HepG2 (cell line): ENCODE results near the gene RGL1. TPM values are rescaled to one million over a fixed set of nuclear protein-coding genes. Genes with fewer than 3 reads are reported as not detected.

ENCODE experiments used
- CEBPB ChIP-seq: IDR thresholded peaks from 2 replicates; pipeline ENCODE4 v1.6.1; 2011; ENCODE audit warnings: low read depth, low read length, improper control_type of control experiment, borderline replicate concordance
- ELF3 ChIP-seq: IDR thresholded peaks from 2 replicates; pipeline ENCODE4 v1.6.1; 2016; ENCODE audit warnings: missing genetic modification reagents, missing compliant biosample characterization
- FOXA3 ChIP-seq: IDR thresholded peaks from 2 replicates; pipeline ENCODE4 v1.6.1; 2016; ENCODE audit warnings: missing genetic modification reagents, missing compliant biosample characterization
- FOXC1 ChIP-seq: sonication (generic); formaldehyde crosslinking; IDR thresholded peaks from 2 replicates; pipeline ENCODE4 v1.8.0; 2022; ENCODE audit warnings: mild to moderate bottlenecking, missing genetic modification reagents, borderline replicate concordance
- FOXK2 ChIP-seq: fragments of 450-650 bp; IDR thresholded peaks from 2 replicates; pipeline ENCODE4 v1.6.1; 2016
- HDAC6 ChIP-seq: fragments of 200-600 bp; sonication (generic); IDR thresholded peaks from 2 replicates; pipeline ENCODE4 v1.7.0; 2017; ENCODE audit warnings: mild to moderate bottlenecking, antibody characterized with exemption, low read length, low read depth
- HOXA5 ChIP-seq: sonication (generic); formaldehyde crosslinking; IDR thresholded peaks from 2 replicates; pipeline ENCODE4 v1.4.0; 2020; ENCODE audit warnings: missing genetic modification reagents
- IRF2 ChIP-seq: IDR thresholded peaks from 2 replicates; pipeline ENCODE4 v1.6.1; 2018; ENCODE audit warnings: missing genetic modification reagents, missing compliant biosample characterization
- KDM2A ChIP-seq: sonication (generic); formaldehyde crosslinking; IDR thresholded peaks from 2 replicates; pipeline ENCODE4 v1.4.0; 2020; ENCODE audit warnings: low read depth, missing genetic modification reagents, borderline replicate concordance
- MLXIP ChIP-seq: sonication (generic); formaldehyde crosslinking; IDR thresholded peaks from 2 replicates; pipeline ENCODE4 v1.9.0; 2021; ENCODE audit warnings: missing genetic modification reagents, borderline replicate concordance
- MXD1 ChIP-seq: sonication (generic); formaldehyde crosslinking; IDR thresholded peaks from 2 replicates; pipeline ENCODE4 v1.4.0; 2020; ENCODE audit warnings: mild to moderate bottlenecking, missing genetic modification reagents
- NFE2 ChIP-seq: sonication (generic); formaldehyde crosslinking; IDR thresholded peaks from 2 replicates; pipeline ENCODE4 v1.4.0; 2020; ENCODE audit warnings: missing genetic modification reagents
- RBM39 ChIP-seq: fragments of 200-400 bp; formaldehyde crosslinking; IDR thresholded peaks from one replicate; pipeline ENCODE4 v1.6.1; 2018; ENCODE audit warnings: antibody characterized with exemption, mild to moderate bottlenecking, low read depth, low read length; ENCODE audit not compliant: poor library complexity, severe bottlenecking
- TAF1 ChIP-seq: sonication (generic); formaldehyde crosslinking; IDR thresholded peaks from 2 replicates; pipeline ENCODE4 v1.4.0; 2020; ENCODE audit warnings: missing genetic modification reagents
- ZFY ChIP-seq: sonication (generic); formaldehyde crosslinking; IDR thresholded peaks from 2 replicates; pipeline ENCODE4 v1.4.0; 2020; ENCODE audit warnings: missing genetic modification reagents
- ZNF510 ChIP-seq: sonication (generic); formaldehyde crosslinking; IDR thresholded peaks from 2 replicates; pipeline ENCODE4 v1.4.0; 2020; ENCODE audit warnings: low read depth, mild to moderate bottlenecking, missing genetic modification reagents
- ZNF556 ChIP-seq: sonication (generic); formaldehyde crosslinking; IDR thresholded peaks from 2 replicates; pipeline ENCODE4 v1.4.0; 2020; ENCODE audit warnings: mild to moderate bottlenecking, missing genetic modification reagents, borderline replicate concordance
- ZNF784 ChIP-seq: sonication (generic); formaldehyde crosslinking; IDR thresholded peaks from 2 replicates; pipeline ENCODE4 v1.5.1; 2020; ENCODE audit warnings: missing genetic modification reagents, mild to moderate bottlenecking, borderline replicate concordance
- polyA plus RNA-seq, 8 experiments: library from polyadenylated mRNA; depleted of rRNA in 3 of 8; stranded (reverse) in 7 of 8; unstranded in 1 of 8; fragments of >200 nt; fragmentation: Illumina TruSeq in 4 of 8; extraction: Trizol in 4 of 8; gene quantifications; 2 replicates each; pipeline versions ENCODE4 v1.2.1 to v1.2.3, GENCODE V29; 2011 to 2016; ENCODE audit warnings: low read depth in 4 of 8, missing spikeins in 1 of 8, mixed read lengths in 1 of 8; ENCODE audit not compliant: insufficient read depth in 1 of 8
- total RNA-seq, 5 experiments: library from RNA; depleted of rRNA; stranded (reverse); fragments of >200 nt; fragmentation: Illumina TruSeq; extraction: Trizol; gene quantifications; 2 replicates each; pipeline ENCODE4 v1.2.3, GENCODE V29; 2016; ENCODE audit warnings: low read depth in 1 of 5
- TF ChIP-seq, protein P1 (sequence below): sonication (generic); formaldehyde crosslinking; IDR thresholded peaks from 2 replicates; pipeline ENCODE4 v1.4.0; 2020; ENCODE audit warnings: missing genetic modification reagents
- TF ChIP-seq, protein P2 (sequence below), 2 experiments: sonication (generic) in 1 of 2; formaldehyde crosslinking in 1 of 2; IDR thresholded peaks; 2 replicates each; pipeline versions ENCODE4 v1.4.0 to v1.6.1; 2018 to 2020; ENCODE audit warnings: missing genetic modification reagents in 2 of 2, borderline replicate concordance in 1 of 2, low read depth in 1 of 2, mild to moderate bottlenecking in 1 of 2, missing biosample characterization in 1 of 2

The RGL1 gene
- total and polyA plus RNA-seq, 2 of the 13 experiments (the other 11 are each of a cell fraction or from before 2014, with no cell fraction given) = 3.5 to 4.7 TPM

DNA sequence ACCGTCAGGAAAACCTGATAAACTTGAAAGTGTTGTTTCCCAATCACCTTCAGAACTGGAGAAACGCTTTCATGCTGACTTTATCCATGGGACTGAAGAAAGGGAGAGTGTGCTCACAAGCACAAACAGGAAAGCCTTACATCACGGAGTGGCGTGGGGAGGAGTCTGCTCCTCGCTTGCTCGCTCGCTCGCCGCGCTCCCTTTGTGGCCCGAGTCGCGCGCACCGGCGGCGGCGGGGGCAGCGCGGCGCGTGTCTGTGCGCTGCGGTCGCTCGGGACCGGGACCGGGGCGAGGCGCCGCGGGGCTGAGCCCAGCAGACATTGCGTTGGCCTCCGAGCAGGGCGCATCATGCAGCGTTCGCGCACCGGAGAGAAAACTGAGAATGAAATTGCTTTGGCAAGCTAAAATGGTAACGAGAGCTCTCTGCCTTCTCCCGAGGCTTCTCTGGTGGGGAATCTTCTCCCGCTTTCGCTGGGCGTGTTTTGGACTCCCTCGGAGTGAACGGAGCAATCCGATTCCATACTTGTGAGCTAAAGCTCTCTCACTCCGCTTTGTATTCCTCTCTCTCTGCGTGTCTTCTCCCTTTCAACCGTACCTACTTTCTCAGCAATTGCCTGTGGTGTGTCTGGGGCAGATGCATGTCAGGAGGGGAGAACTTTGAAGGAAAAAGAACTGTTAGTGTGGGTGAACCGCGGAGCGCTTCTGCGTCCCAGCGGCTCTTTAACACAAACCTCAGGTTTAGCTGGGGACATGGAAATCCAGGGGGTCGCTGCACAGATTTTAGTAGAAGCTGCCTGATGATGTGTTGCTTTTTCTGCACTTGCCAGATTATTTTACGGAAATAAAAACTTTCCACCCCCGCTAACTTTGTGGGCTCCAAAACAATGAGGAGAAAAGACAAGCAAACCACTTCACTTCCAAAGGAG lies at the start of gene RGL1 (continued):
- TF ChIP-seq CEBPB (peak; percentile 29; the same call in 1 of the 2 replicates), ZNF784 (CRISPR knock-in tag) (0 out of 2 replicates have a peak, but pooled peaks have one; percentile 52), ZNF556 (CRISPR knock-in tag) (peak; percentile 46; the same call in 1 of the 2 replicates), HDAC6 (0 out of 2 replicates have a peak, but pooled peaks have one; percentile 9), IRF2 (CRISPR knock-in tag) (0 out of 2 replicates have a peak, but pooled peaks have one; percentile 4), FOXK2 (no peak), MXD1 (CRISPR knock-in tag) (0 out of 2 replicates have a peak, but pooled peaks have one; percentile 34), ELF3 (CRISPR knock-in tag) (peak; percentile 39; the same call in 1 of the 2 replicates), ZFY (CRISPR knock-in tag) (peak; percentile 28; the same call in 1 of the 2 replicates), HOXA5 (no peak), TAF1 (CRISPR knock-in tag) (no peak), FOXC1 (CRISPR knock-in tag) (no peak), NFE2 (CRISPR knock-in tag) (no peak), FOXA3 (CRISPR knock-in tag) (no peak), ZNF510 (peak; percentile 75; the same call in 1 of the 2 replicates), MLXIP (no peak), KDM2A (CRISPR knock-in tag) (peak; percentile 65), RBM39 (no peak)
- TF ChIP-seq, protein P1, sequence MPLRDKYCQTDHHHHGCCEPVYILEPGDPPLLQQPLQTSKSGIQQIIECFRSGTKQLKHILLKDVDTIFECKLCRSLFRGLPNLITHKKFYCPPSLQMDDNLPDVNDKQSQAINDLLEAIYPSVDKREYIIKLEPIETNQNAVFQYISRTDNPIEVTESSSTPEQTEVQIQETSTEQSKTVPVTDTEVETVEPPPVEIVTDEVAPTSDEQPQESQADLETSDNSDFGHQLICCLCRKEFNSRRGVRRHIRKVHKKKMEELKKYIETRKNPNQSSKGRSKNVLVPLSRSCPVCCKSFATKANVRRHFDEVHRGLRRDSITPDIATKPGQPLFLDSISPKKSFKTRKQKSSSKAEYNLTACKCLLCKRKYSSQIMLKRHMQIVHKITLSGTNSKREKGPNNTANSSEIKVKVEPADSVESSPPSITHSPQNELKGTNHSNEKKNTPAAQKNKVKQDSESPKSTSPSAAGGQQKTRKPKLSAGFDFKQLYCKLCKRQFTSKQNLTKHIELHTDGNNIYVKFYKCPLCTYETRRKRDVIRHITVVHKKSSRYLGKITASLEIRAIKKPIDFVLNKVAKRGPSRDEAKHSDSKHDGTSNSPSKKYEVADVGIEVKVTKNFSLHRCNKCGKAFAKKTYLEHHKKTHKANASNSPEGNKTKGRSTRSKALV (CRISPR knock-in tag) = peak; percentile 95
- TF ChIP-seq, protein P2, sequence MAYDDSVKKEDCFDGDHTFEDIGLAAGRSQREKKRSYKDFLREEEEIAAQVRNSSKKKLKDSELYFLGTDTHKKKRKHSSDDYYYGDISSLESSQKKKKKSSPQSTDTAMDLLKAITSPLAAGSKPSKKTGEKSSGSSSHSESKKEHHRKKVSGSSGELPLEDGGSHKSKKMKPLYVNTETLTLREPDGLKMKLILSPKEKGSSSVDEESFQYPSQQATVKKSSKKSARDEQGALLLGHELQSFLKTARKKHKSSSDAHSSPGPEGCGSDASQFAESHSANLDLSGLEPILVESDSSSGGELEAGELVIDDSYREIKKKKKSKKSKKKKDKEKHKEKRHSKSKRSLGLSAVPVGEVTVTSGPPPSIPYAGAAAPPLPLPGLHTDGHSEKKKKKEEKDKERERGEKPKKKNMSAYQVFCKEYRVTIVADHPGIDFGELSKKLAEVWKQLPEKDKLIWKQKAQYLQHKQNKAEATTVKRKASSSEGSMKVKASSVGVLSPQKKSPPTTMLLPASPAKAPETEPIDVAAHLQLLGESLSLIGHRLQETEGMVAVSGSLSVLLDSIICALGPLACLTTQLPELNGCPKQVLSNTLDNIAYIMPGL (CRISPR knock-in tag; IDR thresholded peaks at IDR 0.05; ENCODE audit: borderline replicate concordance in 1 of 2, low read depth in 1 of 2) = peak in 1 of 2 experiments; percentile 35; a peak in 1 of 4 replicates
